ENCODE measurements around the gene IL12B.
"Not testable (repeated sequence)": the region's sequence is repeated elsewhere in the genome, so short reads cannot be mapped to it uniquely, and the experiment has no call there.

Gene IL12B

GRCh38 chr5:159332800-159333544 lies 2.7 kb upstream of the IL12B start:
- DNase-seq (ENCODE audit: low read depth in 2 of 2), result no peak

GRCh38 chr5:159331093-159331973 lies 1.0 kb upstream of the IL12B start:
- peak; percentile 70 to 71 for DNase-seq (ENCODE audit: low read depth in 2 of 2)

DNA sequence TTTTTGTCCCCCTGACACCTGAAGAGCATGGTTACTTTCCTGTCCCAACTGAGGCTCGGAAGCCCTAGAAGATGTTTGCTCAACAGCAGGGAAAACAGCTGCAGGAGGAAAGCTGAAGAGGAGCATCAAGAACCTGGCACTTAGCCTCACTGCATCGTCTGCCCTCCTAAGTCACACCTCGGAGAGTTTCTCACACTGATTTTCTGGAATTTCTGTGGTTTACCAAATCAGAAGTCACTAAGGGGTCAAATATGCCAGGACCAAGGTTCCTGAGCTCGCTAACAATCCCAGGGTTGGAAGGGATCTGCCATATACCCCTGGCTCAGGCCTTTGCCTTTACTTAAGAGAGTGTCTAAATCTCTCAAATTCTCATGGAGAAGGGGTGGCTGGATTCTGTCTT lies 5.3 kb downstream of the IL12B start:
- no peak for DNase-seq (ENCODE audit: low read depth in 2 of 2)

GRCh38 chr5:159324102-159324755 lies 6.1 kb downstream of the IL12B start:
- DNase-seq (ENCODE audit: low read depth in 2 of 2), result no peak

GRCh38 chr5:159322180-159322579 lies 8.1 kb downstream of the IL12B start:
- no peak for DNase-seq (ENCODE audit: low read depth in 2 of 2)

DNA sequence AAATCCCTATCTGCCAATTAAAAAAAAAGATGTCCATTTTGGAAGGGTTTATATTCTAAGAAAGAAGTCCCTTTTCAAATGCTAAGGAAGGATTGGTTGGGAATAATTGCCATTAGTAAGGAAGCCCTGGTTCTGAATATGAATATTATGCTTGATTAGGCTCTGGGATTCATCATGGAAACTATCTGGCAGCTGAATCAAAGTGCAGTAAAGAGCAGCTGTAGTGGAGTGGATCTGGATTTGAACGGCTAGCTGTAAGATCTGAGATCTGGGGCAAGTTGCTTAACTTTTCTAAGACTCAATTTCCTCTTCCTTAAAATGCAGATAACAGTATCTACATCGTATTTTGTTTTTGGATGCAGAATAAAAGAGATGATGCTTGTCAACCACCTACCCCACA lies 10.5 kb downstream of the IL12B start:
- DNase-seq (ENCODE audit: low read depth in 2 of 2), result no peak

DNA sequence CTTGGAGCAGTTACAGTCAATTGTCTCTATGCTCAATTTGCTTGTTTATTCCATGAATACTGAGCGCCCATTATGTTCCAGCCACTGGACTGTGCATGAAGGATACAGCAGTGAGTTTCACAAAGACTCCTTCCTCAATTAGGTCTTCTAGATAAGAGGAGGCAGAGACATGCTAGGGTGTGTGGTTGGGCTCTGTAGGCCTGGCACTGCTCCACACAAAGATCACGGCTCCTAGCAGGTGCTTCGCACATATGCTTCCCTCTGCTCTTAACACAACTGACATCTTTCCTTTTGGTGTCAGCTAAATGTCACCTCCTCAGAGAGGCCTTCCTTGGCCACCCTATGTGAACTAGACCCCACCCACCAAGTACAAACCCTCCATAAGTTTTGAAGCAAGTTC lies 10.9 kb downstream of the IL12B start:
- no peak for DNase-seq (ENCODE audit: low read depth in 2 of 2)

- no peak for DNase-seq (ENCODE audit: low read depth in 2 of 2)
Observed at GRCh38 chr5:159318448-159318847, 11.8 kb downstream of the IL12B start.

DNA sequence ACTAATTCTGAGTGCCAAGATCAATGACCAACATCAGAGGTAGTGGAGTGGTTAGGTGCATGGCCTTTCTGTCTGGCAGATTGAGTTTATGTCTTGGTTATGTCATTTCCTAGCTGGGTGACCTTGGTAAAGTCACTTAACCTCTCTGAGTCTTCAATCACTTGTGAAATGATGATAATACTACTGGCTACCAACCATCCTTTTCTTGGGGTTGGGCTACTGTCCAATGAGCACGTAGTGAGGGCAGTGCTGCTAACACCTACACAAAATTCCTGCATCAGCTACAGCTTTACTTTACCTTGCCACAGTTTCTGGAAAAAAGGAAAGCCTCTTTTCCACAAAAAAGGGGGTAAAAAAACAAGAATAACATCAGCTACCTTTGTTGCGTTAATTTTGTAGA lies 12.4 kb downstream of the IL12B start:
- DNase-seq (ENCODE audit: low read depth in 2 of 2), result no peak

- DNase-seq (ENCODE audit: low read depth in 2 of 2), result peak; percentile 12 to 22
Observed at GRCh38 chr5:159316519-159317383, 13.5 kb downstream of the IL12B start.

GRCh38 chr5:159313197-159313596 lies 17.1 kb downstream of the IL12B start:
- DNase-seq (ENCODE audit: low read depth in 2 of 2), result no peak

GRCh38 chr5:159311063-159311462 lies 19.2 kb downstream of the IL12B start:
- DNase-seq (ENCODE audit: low read depth in 2 of 2), result no peak

DNA sequence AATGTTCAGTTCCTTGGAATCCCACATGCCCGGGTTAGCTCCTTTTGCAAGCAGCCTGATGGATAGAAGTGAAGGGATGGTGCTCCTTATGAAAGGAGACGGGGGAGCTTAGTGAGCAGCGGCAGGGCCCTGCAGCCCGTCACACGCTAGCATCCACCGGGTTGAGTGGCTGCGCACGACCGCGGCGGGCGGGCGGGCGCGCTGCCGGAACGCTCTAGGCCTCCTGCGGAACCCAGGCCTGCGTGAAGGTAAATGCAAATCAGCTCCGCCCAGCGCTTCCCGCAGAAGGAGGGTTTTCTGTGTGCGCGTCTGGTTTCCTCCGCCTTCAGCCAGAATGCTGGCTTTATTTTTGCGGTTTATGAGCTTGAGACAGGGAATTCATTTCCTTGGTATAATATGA lies 19.8 kb downstream of the IL12B start:
- DNase-seq (ENCODE audit: low read depth in 2 of 2), result peak; percentile 8 to 28

DNA sequence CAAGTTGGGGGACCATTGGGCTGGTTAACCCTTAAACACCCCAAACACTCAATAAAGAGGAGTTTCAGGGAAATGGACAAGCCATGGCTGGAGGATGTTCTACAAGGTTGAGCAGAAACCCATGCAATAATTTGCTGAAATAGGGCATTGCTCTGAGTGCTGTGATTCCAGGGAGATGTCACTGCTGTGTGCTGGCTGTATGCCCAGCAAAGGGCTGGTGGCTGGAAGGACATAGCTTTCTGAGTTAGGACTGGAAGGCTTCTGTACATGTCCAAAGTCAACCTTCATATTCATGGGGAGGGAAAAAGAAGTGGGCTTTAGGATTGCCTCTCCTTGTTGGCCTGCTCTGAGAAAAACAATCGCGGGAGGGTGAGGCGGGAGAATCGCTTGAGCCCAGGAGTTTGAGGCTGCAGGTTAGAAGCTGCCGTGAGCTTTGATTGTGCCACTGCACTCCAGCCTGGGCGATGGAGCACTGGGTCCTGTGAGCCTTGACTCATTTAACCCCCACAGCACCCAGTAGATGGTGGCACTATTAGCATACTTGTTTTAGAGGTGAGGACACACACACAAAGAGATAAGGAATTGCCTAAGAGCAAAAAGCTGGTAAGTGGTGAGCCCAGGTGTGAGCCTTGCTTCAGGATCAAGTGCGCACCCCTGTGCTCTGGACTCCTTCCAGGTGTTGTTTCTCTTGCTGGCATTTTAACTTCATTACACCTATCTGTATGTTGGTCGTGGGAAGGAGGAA lies 20.4 kb downstream of the IL12B start:
- DNase-seq (ENCODE audit: low read depth in 2 of 2), result no peak

DNA sequence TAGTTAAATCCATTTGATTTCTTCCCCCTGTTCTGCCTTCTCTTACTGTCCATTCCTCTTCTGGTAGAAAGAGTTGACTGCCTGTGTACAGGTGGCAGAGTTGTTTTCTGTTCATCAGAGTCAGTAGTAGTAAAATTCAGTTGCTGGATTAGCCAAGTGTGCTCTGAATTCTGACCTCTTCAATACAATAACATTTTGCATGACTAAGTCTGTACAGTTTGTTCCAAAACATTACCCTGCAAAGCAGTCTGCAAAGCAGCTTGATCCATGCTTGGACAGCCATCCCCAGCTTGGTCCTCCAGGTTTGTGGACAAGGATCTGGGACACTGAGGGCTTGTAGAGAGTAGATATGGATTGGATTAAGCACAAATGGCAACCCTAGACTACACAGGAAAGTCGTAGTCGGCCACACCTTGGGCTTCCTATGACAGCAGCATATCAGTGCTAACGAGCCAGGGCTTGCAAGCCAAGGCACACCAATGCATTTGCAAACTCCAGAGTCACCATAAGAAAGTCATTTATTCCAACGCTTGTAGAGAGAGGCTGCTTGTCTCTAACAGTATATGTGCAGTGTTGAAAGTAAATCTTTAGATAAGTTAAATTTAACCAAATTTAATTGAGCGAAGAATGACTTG lies 25.2 kb downstream of the IL12B start:
- no peak for DNase-seq (ENCODE audit: low read depth in 2 of 2)

DNA sequence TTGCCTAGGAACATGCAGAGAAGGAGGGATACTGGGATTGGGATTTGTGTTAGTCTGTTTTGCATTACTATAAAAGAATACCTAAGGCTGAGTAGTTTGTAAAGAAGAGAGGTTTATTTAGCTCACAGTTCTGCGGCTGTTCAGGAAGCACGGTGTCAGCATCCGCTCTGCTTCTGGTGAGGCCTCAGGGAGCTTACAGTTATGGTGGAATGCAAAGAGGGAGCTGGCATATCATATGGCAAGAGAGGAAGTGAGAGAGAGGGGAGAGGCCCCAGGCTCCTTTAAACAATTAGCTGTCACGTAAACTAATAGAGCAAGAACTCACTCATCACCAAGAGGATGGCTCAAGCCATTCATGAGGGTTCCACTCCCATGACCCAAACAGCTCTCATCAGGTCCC lies 27.0 kb downstream of the IL12B start:
- DNase-seq (ENCODE audit: low read depth in 2 of 2), result no peak

- not testable (repeated sequence) for DNase-seq (ENCODE audit: low read depth in 2 of 2)
Observed at GRCh38 chr5:159301929-159302860, 28.1 kb downstream of the IL12B start.

DNA sequence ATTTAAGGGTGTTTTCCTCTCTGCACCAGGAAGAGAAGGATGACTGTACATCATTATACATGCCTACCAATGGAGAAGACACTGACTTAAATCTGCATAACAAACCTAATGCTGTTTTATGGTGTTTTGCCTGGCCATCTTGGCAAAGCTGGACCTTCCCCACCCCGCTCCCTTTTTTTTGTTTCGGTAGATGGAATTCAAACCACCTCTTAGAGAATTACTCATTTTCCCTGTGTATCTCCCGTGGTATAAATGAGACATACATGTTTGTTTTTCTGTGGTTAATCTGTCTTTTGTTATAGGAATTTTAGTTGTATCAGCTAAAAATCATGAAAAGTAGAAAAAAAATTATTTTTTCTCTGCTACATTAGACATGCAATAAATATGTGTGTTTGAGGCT lies 28.8 kb downstream of the IL12B start:
- no peak for DNase-seq (ENCODE audit: low read depth in 2 of 2)

GRCh38 chr5:159297300-159297699 lies 33.0 kb downstream of the IL12B start:
- DNase-seq (ENCODE audit: low read depth in 2 of 2), result not testable (repeated sequence)

Data from stimulated activated CD4-positive, alpha-beta T cell treated with anti-CD3 and anti-CD28 coated beads, Interleukin-1b, Interleukin-23, amount 100 ng/mL, for 4 hours (primary cell).